22Rv1 (cell line): Measurements from ENCODE around the gene HOXC4.
"Not testable (repeated sequence)": the region's sequence is repeated elsewhere in the genome, so short reads cannot be mapped to it uniquely, and the experiment has no call there.

Source experiments
- H3K27ac ChIP-seq: fragments of 450-650 bp; 2 replicates; pipeline ENCODE4 v1.5.1; 2017
- CTCF ChIP-seq: fragments of 450-650 bp; IDR thresholded peaks from 2 replicates; pipeline ENCODE4 v1.5.1; 2017; ENCODE audit warnings: mild to moderate bottlenecking
- ZFX ChIP-seq: fragments of 450-650 bp; IDR thresholded peaks from 2 replicates; pipeline ENCODE4 v1.6.1; 2017; ENCODE audit warnings: antibody characterized with exemption, borderline replicate concordance

Gene HOXC4

DNA sequence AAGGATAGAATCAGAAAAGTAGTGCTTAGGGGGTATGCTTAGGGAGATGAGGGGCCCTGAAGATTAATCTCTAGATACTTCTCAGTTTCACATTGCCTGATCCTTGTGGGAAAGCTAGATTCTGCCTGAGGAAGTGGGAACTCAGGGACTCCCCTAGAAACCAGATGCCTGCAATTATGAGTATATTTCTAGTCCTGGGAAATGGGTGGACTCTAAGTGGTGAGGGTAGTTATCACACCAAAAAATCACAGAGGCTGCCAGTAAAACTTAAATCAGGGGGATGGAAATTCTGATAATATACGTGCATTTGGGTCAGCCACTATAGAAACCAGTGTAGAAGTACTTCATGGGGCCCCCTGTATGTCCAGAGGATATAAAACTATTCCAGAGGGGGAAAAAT, 18.3 kb downstream of the HOXC4 start:
- TF ChIP-seq ZFX (no peak), CTCF (no peak)

GRCh38 chr12:54074308-54074707, 20.7 kb downstream of the HOXC4 start:
- TF ChIP-seq ZFX (no peak), CTCF (no peak)
- no peak overlapping the region for H3K27ac ChIP-seq

More for the DNA sequence above, 18.3 kb downstream of the HOXC4 start:
- H3K27ac ChIP-seq = no peak overlapping the region

GRCh38 chr12:54075409-54075808, 21.8 kb downstream of the HOXC4 start:
- no peak for TF ChIP-seq CTCF
- no peak for TF ChIP-seq ZFX
- no peak overlapping the region for H3K27ac ChIP-seq

DNA sequence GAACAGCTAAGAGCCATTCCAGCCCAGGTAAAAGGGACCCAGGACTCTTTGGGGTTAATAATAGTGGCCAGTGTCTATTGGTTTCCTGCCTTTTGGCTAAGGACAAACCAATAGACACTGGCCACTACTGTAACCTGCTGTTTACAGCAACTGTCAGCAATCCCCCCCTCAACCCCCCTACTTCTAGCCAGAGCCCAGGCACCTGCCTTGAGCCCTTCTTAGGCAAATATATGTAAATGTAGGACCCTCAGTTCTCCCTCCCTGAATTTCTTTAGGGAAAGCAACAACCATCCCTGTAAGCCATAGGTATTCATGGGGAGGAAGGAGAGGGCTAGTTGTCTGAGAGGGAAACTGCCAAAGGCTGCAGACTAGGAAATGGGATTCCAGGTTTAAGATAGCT, 22.3 kb downstream of the HOXC4 start:
- H3K27ac ChIP-seq = no peak overlapping the region

GRCh38 chr12:54077843-54078242, 24.2 kb downstream of the HOXC4 start:
- H3K27ac ChIP-seq = not testable (repeated sequence)

More for the DNA sequence above, 22.3 kb downstream of the HOXC4 start:
- no peak for TF ChIP-seq CTCF
- no peak for TF ChIP-seq ZFX

- H3K27ac ChIP-seq = not testable (repeated sequence)
These were observed 25.5 kb downstream of the HOXC4 start for GRCh38 chr12:54079115-54079514.

- H3K27ac ChIP-seq = not testable (repeated sequence)
These were observed 26.6 kb downstream of the HOXC4 start for GRCh38 chr12:54080008-54080924.

GRCh38 chr12:54081053-54081514, 27.4 kb downstream of the HOXC4 start:
- H3K27ac ChIP-seq = not testable (repeated sequence)

DNA sequence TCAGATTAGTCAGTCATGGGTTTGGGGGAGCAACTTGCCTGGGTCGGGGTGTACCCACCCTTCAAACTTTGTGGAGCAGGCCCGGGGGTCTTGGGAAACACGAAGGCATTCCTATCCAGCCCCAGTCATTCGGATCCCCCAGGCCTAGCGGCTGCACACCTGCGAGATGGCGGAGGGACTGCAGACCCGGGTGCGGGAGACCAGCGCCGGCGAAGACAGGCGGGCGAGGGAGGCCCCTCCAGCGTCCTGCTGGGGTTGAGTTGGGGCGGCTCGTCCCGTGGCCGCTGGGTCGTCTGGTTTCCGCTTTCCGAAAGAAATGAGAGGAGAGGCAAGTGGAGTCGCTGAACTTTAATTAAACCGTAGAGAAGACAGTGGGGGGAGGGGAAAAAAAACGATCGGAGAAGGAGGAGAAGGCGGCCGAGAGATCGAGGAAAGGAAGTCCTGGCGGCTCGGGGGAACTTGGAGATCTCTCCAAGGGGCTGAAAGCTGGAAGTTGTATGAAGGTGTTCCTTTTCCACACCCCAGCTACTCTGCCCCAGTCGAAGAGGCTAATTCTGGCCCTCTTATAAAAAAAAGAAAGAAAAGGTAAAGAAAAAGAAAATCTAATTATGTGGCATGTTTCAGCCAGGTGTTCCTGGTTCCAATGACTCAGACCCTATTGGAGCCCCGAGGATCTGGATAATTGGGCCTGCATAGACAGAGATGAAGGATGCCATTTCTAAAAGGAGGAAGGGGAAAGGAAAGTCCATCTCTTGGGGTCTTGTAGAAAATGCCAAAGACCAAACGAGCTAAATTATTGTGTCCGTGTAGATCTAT, 28.2 kb downstream of the HOXC4 start:
- not testable (repeated sequence) for H3K27ac ChIP-seq

DNA sequence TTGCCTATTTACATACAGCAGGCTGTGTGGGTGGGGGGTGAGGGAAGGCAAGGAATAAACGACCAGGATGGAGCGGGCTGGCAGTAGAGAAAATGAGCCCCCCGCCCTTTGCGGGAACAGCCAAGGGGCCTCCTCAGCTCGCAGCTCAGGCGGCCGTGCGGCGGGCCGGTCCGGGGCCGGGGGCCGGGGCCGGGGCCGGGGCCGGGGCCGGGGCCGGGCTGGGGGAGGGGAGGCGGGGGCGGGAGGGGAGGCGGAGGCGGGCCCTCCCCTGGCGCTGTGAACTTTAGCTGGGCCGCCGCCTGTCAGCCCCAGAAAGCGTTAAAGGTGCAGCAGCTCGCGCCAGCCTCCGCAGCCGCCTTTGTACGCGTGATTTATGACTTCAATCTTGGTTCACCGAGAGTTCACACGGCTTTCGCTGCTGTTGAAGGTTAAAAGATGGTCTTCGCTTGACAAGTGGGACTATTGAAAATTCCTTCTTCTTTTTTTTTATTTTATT, 28.8 kb downstream of the HOXC4 start:
- H3K27ac ChIP-seq = no peak overlapping the region

DNA sequence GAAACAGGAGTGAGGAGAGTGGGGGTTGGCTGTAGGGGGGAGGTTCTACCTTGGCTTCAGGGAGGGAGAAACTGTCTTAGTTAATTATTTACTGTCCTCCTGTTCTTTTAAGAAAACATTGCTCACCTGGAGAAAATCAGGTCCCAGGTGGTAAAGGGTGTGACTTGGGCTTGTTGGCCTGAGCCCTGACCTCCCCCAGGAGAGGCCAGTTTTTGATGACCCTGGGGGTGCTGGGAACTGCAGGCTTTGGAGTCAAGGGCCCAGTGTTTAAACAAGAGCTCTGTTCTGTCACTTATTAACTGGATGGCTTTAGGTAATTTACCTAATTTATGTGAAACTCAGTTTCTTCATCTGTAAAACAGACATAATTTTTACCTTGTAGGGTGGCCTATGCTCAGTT, 34.4 kb downstream of the HOXC4 start:
- H3K27ac ChIP-seq = peak overlapping the region; percentile 26

More for the DNA sequence above, 28.8 kb downstream of the HOXC4 start:
- no peak for TF ChIP-seq ZFX
- no peak for TF ChIP-seq CTCF

- H3K27ac ChIP-seq = not testable (repeated sequence)
These were observed 35.8 kb downstream of the HOXC4 start for GRCh38 chr12:54089465-54089864.

- H3K27ac ChIP-seq = not testable (repeated sequence)
These were observed 36.7 kb downstream of the HOXC4 start for GRCh38 chr12:54090312-54090711.

DNA sequence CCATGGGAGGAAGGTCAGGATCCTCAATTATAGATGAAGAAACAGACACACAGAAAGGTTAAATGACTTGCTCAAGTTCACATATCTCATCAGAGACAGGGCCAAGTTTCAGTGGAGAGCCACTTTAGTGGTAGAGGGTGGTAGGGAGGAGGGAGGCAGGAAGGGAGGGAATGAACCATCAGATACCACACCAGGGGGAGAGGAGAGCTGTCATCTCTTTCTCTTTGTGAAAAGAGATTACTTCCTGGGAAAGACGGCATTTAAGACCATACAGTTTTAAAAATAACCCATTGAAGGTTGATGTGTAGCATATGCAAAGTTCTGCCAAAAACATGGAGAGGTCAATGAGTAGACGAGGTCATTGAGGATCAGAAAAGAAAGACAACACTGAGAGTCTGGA, 39.3 kb downstream of the HOXC4 start:
- not testable (repeated sequence) for H3K27ac ChIP-seq
